Spleen (tissue), 11 donors: ENCODE data around the gene IDH2. TPM values are rescaled to one million over a fixed set of nuclear protein-coding genes. Genes with fewer than 3 reads are reported as not detected.

Experiments
- DNase-seq: peaks from one replicate; pipeline ENCODE4 v3.0.0-alpha.2; 2020
- H3K27ac ChIP-seq, 8 donors: fragments of 200-600 bp; sonication (generic) in 7 of 8; 1 replicate in 4 of 8; 2 replicates in 4 of 8; pipeline versions ENCODE4 v1.5.0 to v1.8.0; 2016 to 2021; ENCODE audit warnings: inconsistent platforms in 4 of 8, mild to moderate bottlenecking in 4 of 8, moderate library complexity in 1 of 8
- H3K27me3 ChIP-seq, 7 donors: fragments of 200-600 bp; sonication (generic) in 6 of 7; replicated peaks in 1 of 7; 1 replicate in 4 of 7; 2 replicates in 3 of 7; pipeline versions ENCODE4 v1.5.0 to v1.8.0; 2016 to 2021; ENCODE audit warnings: inconsistent platforms in 3 of 7, mild to moderate bottlenecking in 1 of 7
- H3K36me3 ChIP-seq, 6 donors: fragments of 200-600 bp; sonication (generic) in 5 of 6; 1 replicate in 4 of 6; 2 replicates in 2 of 6; pipeline versions ENCODE4 v1.5.0 to v1.8.0; 2016 to 2021; ENCODE audit warnings: inconsistent platforms in 2 of 6
- H3K4me1 ChIP-seq, 6 donors: fragments of 200-600 bp; sonication (generic) in 5 of 6; 1 replicate in 3 of 6; 2 replicates in 3 of 6; pipeline versions ENCODE4 v1.5.0 to v1.8.0; 2016 to 2021; ENCODE audit warnings: inconsistent platforms in 3 of 6
- H3K4me3 ChIP-seq, 8 donors: fragments of 200-600 bp; sonication (generic) in 7 of 8; 1 replicate in 4 of 8; 2 replicates in 4 of 8; pipeline versions ENCODE4 v1.5.0 to v1.8.0; 2016 to 2021; ENCODE audit warnings: inconsistent platforms in 4 of 8, mild to moderate bottlenecking in 4 of 8, moderate library complexity in 2 of 8
- H3K9me3 ChIP-seq, 8 donors: fragments of 200-600 bp; sonication (generic) in 7 of 8; 1 replicate in 4 of 8; 2 replicates in 4 of 8; pipeline versions ENCODE4 v1.5.0 to v1.8.0; 2016 to 2021; ENCODE audit warnings: inconsistent platforms in 4 of 8
- POLR2A ChIP-seq, 3 donors: fragments of 450-650 bp; IDR thresholded peaks; one replicate each; pipeline ENCODE4 v1.5.1; 2017; ENCODE audit warnings: antibody characterized with exemption in 3 of 3, mild to moderate bottlenecking in 1 of 3
- POLR2AphosphoS5 ChIP-seq, 3 donors: sonication (generic); formaldehyde crosslinking; IDR thresholded peaks; one replicate each; pipeline ENCODE4 v1.5.1; 2017; ENCODE audit warnings: antibody characterized with exemption in 3 of 3
- WGBS, 5 donors: extraction: QIAGEN DNeasy Blood & Tissue Kit in 3 of 5; methylation state at CpG; one replicate each; pipeline versions ENCODE4 v1.1.5 to v1.1.7; 2013 to 2018; 5-methylcytosine and 5-hydroxymethylcytosine counted together
- intact Hi-C: fragments of 100-400 bp; cut with DNase I; formaldehyde crosslinking; loops from one replicate; pipeline ENCODE4 v1.15.0; 2023; ENCODE audit warnings: low total_unique reads
- polyA plus RNA-seq, 3 donors: library from polyadenylated mRNA; stranded (reverse); fragments of 200-250 nt; gene quantifications; one replicate each; pipeline ENCODE4 v1.2.1, GENCODE V29; 2013
- total RNA-seq, 7 donors: library from RNA; depleted of rRNA in 3 of 7; stranded (reverse); fragments of >200 nt in 3 of 7; fragmentation: NEBNext Ultra II Directional in 4 of 7; extraction: Animal tissue kit (Norgen Biotek cat#: 25700) in 4 of 7; gene quantifications; one replicate each; pipeline versions ENCODE4 v1.1.0 to v1.2.1, GENCODE V29; 2016 to 2021
- TF ChIP-seq, protein P1 (sequence below), 11 experiments: fragments of 200-600 bp in 7 of 11; fragments of 450-650 bp in 4 of 11; sonication (generic) in 4 of 11; IDR thresholded peaks in 8 of 11; conservative IDR thresholded peaks in 3 of 11; 1 replicate in 7 of 11; 2 replicates in 4 of 11; pipeline versions ENCODE4 v1.4.0 to v1.8.0; 2016 to 2021; ENCODE audit warnings: antibody characterized with exemption in 11 of 11, inconsistent platforms in 4 of 11, mild to moderate bottlenecking in 1 of 11
- donor health status: healthy with polysubstance abuse.
- donor health status: DM: no; HTN: no; CAD: no; lungs with moderate emphysema.
- donor health status: DM: no; HTN: no; CAD: no.
- donor health status: Bipolar disorder and iron deficiency.
- donor health status: healthy.
- donor health status: DM: no; HTN: no; CAD: no.
- donor health status: DM: yes; HTN: yes; CAD: no.

Gene IDH2
- total and polyA plus RNA-seq, 10 donors: 36.4 to 70.9 (median 53.0) TPM

DNA sequence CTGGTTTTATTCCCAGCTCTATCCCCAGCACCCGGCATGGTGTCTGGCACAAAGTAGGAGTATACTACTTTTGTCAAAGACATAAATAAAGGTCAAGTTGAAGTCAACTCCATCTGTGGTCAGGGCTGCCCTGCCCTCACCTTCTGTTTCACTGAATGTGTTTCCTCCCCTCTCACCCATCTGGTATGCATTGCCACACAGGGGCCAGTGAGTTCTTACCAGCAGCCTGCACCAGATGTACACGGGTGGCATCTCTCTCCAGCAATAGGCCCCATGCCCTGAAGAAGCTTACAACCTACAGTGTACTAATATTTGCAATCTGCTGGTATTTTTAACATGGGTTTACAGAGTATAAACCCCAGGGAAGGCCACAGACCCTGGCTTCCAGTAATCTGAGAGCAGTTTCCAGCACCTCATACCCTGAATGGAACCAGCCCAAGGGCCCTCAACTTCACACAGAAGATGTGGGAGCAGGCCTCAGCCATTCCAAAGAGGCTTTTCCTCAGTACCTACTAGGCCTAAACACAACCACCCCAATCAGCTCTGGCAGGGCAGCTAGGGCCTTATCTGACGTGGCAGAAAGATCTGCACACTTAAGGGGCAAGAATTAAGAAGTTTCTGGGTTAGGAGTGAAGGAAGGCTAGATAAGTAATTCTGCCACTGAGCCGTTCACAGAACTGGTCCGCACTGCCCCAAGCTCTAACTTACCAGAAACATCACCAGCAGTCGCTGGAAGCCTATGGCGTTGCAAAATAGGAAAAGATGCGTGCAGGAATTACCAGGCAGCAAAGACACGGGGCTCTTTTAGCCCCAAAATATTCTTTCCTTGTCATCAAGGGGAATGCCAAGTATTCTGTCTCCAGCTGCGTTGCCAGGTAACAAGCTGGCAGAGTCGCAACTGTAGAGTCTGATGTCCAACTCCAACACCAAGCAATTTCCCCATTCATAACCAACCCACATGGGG lies 2.1 kb downstream of the IDH2 start:
- TF ChIP-seq, protein P1, sequence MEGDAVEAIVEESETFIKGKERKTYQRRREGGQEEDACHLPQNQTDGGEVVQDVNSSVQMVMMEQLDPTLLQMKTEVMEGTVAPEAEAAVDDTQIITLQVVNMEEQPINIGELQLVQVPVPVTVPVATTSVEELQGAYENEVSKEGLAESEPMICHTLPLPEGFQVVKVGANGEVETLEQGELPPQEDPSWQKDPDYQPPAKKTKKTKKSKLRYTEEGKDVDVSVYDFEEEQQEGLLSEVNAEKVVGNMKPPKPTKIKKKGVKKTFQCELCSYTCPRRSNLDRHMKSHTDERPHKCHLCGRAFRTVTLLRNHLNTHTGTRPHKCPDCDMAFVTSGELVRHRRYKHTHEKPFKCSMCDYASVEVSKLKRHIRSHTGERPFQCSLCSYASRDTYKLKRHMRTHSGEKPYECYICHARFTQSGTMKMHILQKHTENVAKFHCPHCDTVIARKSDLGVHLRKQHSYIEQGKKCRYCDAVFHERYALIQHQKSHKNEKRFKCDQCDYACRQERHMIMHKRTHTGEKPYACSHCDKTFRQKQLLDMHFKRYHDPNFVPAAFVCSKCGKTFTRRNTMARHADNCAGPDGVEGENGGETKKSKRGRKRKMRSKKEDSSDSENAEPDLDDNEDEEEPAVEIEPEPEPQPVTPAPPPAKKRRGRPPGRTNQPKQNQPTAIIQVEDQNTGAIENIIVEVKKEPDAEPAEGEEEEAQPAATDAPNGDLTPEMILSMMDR (IDR thresholded peaks at IDR 0.05 in 8 of 11, conservative IDR thresholded peaks at IDR 0.05 in 3 of 11): no peak
- no peak for TF ChIP-seq POLR2A (IDR thresholded peaks at IDR 0.05)
- peak in 1 of 3 donors; percentile 57 for TF ChIP-seq POLR2AphosphoS5 (IDR thresholded peaks at IDR 0.05)
- Histone ChIP-seq H3K36me3 (no peaks in the 10 kb centered on the region), H3K27me3 (no peaks in the 10 kb centered on the region), H3K9me3 (no peaks in the 10 kb centered on the region), H3K27ac (peak overlapping the region; percentile 67 to 96 (median 93)), H3K4me1 (peaks cover 36 to 78% (median 71%) of the 10 kb centered on the region in 6 donors), H3K4me3 (peak overlapping the region in 1 of 8 donors; percentile 98)
- 55 to 77% (median 63%) methylated on average over 11 of the region's 11 CpGs for WGBS, 5 donors
- peak; percentile 69 for DNase-seq
- intact Hi-C loops: no loop called here

DNA sequence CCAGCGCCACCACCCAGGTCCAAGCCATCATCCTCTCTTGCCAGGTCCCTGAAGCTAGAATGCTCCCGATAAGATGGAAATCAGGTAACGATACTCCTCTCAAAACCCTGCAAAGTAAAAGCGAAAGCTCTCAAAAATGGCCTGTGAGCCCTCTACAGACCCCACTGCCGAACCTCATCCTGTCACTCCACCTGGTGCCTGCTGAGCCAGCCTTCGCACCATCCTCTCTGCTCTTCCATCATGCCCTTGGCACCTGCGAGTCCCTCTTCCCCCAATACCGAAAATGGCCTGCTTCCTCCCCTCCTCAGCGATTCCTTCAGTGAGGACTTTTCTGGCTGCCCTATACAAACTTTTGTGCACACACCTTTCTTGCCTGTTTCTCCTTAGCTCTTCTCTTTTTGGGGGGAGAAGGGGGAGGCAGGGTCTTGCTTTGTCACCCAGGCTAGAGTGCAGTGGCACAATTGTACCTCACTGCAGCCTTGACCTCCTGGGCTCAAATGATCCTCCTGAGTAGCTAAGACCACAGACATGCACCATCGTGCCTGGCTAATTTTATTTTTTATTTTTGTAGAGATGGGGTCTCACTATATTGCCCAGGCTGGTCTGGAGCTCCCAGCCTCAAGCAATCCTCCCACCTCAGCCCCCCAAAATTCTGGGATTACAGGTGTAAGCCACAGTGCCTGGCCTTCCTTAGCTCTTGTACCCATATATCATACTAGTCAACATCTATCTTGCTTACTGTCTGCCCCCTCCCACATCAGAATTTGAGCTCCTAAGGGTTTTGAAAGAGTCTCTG lies 3.0 kb downstream of the IDH2 start:
- Histone ChIP-seq H3K27me3 (no peaks in the 10 kb centered on the region), H3K4me1 (peaks cover 36 to 87% (median 75%) of the 10 kb centered on the region in 6 donors), H3K36me3 (no peaks in the 10 kb centered on the region), H3K27ac (peak overlapping the region; percentile 67 to 96 (median 91)), H3K4me3 (peak overlapping the region in 1 of 8 donors; percentile 98), H3K9me3 (no peaks in the 10 kb centered on the region)
- peak; percentile 81 for DNase-seq
- 58 to 73% (median 70%) methylated on average over 10 of the region's 10 CpGs for WGBS, 5 donors
- no peak for TF ChIP-seq POLR2A (IDR thresholded peaks at IDR 0.05)
- TF ChIP-seq POLR2AphosphoS5 (IDR thresholded peaks at IDR 0.05): peak in 2 of 3 donors; percentile 41 to 56
- TF ChIP-seq, protein P1 (IDR thresholded peaks at IDR 0.05 in 8 of 11, conservative IDR thresholded peaks at IDR 0.05 in 3 of 11): peak in 1 of 11 experiments; percentile 19
- intact Hi-C loops: no loop called here

DNA sequence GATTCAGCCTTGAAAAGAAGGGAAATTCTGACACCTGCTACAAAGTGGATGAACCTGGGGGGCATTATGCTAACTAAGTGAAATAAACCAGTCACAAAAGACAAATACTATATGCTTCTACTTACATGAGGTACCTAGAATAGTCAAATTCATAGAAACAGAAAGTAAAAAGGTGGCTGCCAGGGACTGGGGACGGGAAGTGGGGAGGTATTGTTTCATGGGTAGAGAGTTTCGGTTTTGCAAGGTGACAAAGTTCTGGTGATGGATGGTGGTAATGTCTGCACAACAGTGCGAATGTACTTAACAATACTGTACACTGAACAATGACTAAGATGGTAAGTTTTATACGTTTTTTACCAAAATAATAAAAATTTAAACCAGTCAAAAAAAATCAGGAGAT lies 4.8 kb downstream of the IDH2 start:
- intact Hi-C loops: no loop called here
- peak; percentile 72 for DNase-seq
- peak in 1 of 3 donors; percentile 5 for TF ChIP-seq POLR2AphosphoS5 (IDR thresholded peaks at IDR 0.05)
- TF ChIP-seq, protein P1 (IDR thresholded peaks at IDR 0.05 in 8 of 11, conservative IDR thresholded peaks at IDR 0.05 in 3 of 11): no peak
- TF ChIP-seq POLR2A (IDR thresholded peaks at IDR 0.05): no peak
- 7 to 16% (median 11%) methylated on average over 4 of the region's 4 CpGs for WGBS, 5 donors
- H3K27ac ChIP-seq: peak overlapping the region; percentile 49 to 96 (median 91)
- no peaks in the 10 kb centered on the region for H3K27me3 ChIP-seq
- H3K4me1 ChIP-seq: peaks cover 36 to 82% (median 71%) of the 10 kb centered on the region in 6 donors
- H3K36me3 ChIP-seq: peaks cover 0 to 4% (median 0%) of the 10 kb centered on the region in 6 donors
- H3K9me3 ChIP-seq: no peaks in the 10 kb centered on the region
- peak overlapping the region in 1 of 8 donors; percentile 98 for H3K4me3 ChIP-seq
